Spinal cord (tissue), 10 donors: ENCODE results near the gene METTL15. TPM values are rescaled to one million over a fixed set of nuclear protein-coding genes. Genes with fewer than 3 reads are reported as not detected.

Source experiments
- DNase-seq, 6 donors: peaks; one replicate each; pipeline versions ENCODE4 v3.0.0 to v3.0.0-alpha.2; 2013 to 2015; ENCODE audit warnings: low spot score in 6 of 6, low read depth in 4 of 6
- H3K27ac ChIP-seq: one replicate; pipeline ENCODE4 v1.5.1; 2013; ENCODE audit warnings: low read depth, low read length, control low read depth
- H3K27me3 ChIP-seq: one replicate; pipeline ENCODE4 v1.6.1; 2013; ENCODE audit warnings: low read length; ENCODE audit not compliant: control insufficient read depth, insufficient read depth
- H3K36me3 ChIP-seq: one replicate; pipeline ENCODE4 v1.6.1; 2013; ENCODE audit warnings: low read length; ENCODE audit not compliant: control insufficient read depth, insufficient read depth
- H3K4me1 ChIP-seq: one replicate; pipeline ENCODE4 v1.6.1; 2013; ENCODE audit warnings: low read length; ENCODE audit not compliant: control insufficient read depth, insufficient read depth
- H3K4me3 ChIP-seq: one replicate; pipeline ENCODE4 v1.5.1; 2013; ENCODE audit warnings: low read depth, low read length, control low read depth
- H3K9me3 ChIP-seq: one replicate; pipeline ENCODE4 v1.6.1; 2013; ENCODE audit warnings: low read length; ENCODE audit not compliant: control insufficient read depth, insufficient read depth
- WGBS: methylation state at CpG from one replicate; pipeline ENCODE4 v1.1.5; 2013; ENCODE audit warnings: missing lambda C conversion rate; ENCODE audit not compliant: insufficient coverage; 5-methylcytosine and 5-hydroxymethylcytosine counted together
- polyA plus RNA-seq, 2 donors: library from polyadenylated mRNA; unstranded; fragments of 120-200 nt; gene quantifications; one replicate each; pipeline ENCODE4 v1.2.1, GENCODE V29; 2013; ENCODE audit not compliant: insufficient read length in 2 of 2
- total RNA-seq, 2 donors: library from RNA; depleted of rRNA in 1 of 2; stranded (reverse); fragments of 120-200 nt in 1 of 2; fragments of >200 nt in 1 of 2; gene quantifications; one replicate each; pipeline versions ENCODE4 v1.2.3 to v1.2.4, GENCODE V29; 2013 to 2014
- donor health status: healthy.

METTL15 gene
- total and polyA plus RNA-seq, 4 donors, result 9.8 to 29.7 (median 13.7) TPM

GRCh38 chr11:28227460-28227859 is 119.3 kb downstream of the METTL15 start:
- peaks cover 1% of the 10 kb centered on the region for H3K9me3 ChIP-seq
- H3K27ac ChIP-seq, result no peak overlapping the region
- H3K4me3 ChIP-seq, result no peak overlapping the region
- 91% methylated on average over 1 of the region's 1 CpG for WGBS
- DNase-seq, result no peak
- H3K36me3 ChIP-seq, result no peaks in the 10 kb centered on the region
- H3K27me3 ChIP-seq, result no peaks in the 10 kb centered on the region
- no peaks in the 10 kb centered on the region for H3K4me1 ChIP-seq

- Histone ChIP-seq H3K4me3 (no peak overlapping the region), H3K4me1 (no peaks in the 10 kb centered on the region), H3K9me3 (peaks cover 1% of the 10 kb centered on the region), H3K27ac (no peak overlapping the region), H3K36me3 (no peaks in the 10 kb centered on the region), H3K27me3 (no peaks in the 10 kb centered on the region)
- DNase-seq, result no peak
Observed at GRCh38 chr11:28228196-28228895, 120.2 kb downstream of the METTL15 start.

- no peaks in the 10 kb centered on the region for H3K36me3 ChIP-seq
- no peaks in the 10 kb centered on the region for H3K27me3 ChIP-seq
- no peaks in the 10 kb centered on the region for H3K4me1 ChIP-seq
- no peak overlapping the region for H3K27ac ChIP-seq
- no peak for DNase-seq
- peaks cover 1% of the 10 kb centered on the region for H3K9me3 ChIP-seq
- WGBS, result 94% methylated on average over 2 of the region's 2 CpGs
- H3K4me3 ChIP-seq, result no peak overlapping the region
Observed at GRCh38 chr11:28231475-28231874, 123.3 kb downstream of the METTL15 start.

GRCh38 chr11:28232649-28233048 is 124.5 kb downstream of the METTL15 start:
- H3K4me1 ChIP-seq, result no peaks in the 10 kb centered on the region
- H3K36me3 ChIP-seq, result no peaks in the 10 kb centered on the region
- no CpG with 5 or more reads among the region's 4 CpGs for WGBS
- H3K4me3 ChIP-seq, result no peak overlapping the region
- peaks cover 1% of the 10 kb centered on the region for H3K9me3 ChIP-seq
- no peak overlapping the region for H3K27ac ChIP-seq
- DNase-seq, result no peak
- H3K27me3 ChIP-seq, result no peaks in the 10 kb centered on the region

GRCh38 chr11:28241760-28242159 is 133.6 kb downstream of the METTL15 start:
- Histone ChIP-seq H3K27me3 (no peaks in the 10 kb centered on the region), H3K9me3 (no peaks in the 10 kb centered on the region), H3K4me1 (no peaks in the 10 kb centered on the region), H3K27ac (no peak overlapping the region), H3K4me3 (no peak overlapping the region), H3K36me3 (no peaks in the 10 kb centered on the region)
- no peak for DNase-seq

GRCh38 chr11:28242596-28242995 is 134.4 kb downstream of the METTL15 start:
- H3K36me3 ChIP-seq, result no peaks in the 10 kb centered on the region
- WGBS, result no CpG with 5 or more reads among the region's 4 CpGs
- no peak for DNase-seq
- H3K9me3 ChIP-seq, result no peaks in the 10 kb centered on the region
- no peaks in the 10 kb centered on the region for H3K27me3 ChIP-seq
- H3K4me3 ChIP-seq, result no peak overlapping the region
- no peak overlapping the region for H3K27ac ChIP-seq
- no peaks in the 10 kb centered on the region for H3K4me1 ChIP-seq

- Histone ChIP-seq H3K27me3 (no peaks in the 10 kb centered on the region), H3K27ac (no peak overlapping the region), H3K4me1 (no peaks in the 10 kb centered on the region), H3K36me3 (no peaks in the 10 kb centered on the region), H3K9me3 (no peaks in the 10 kb centered on the region), H3K4me3 (no peak overlapping the region)
- WGBS, result no CpG with 5 or more reads among the region's 2 CpGs
- no peak for DNase-seq
Observed at GRCh38 chr11:28243061-28243460, 134.9 kb downstream of the METTL15 start.

GRCh38 chr11:28243581-28243980 is 135.4 kb downstream of the METTL15 start:
- WGBS, result no CpG with 5 or more reads among the region's 2 CpGs
- no peak overlapping the region for H3K27ac ChIP-seq

GRCh38 chr11:28245131-28245530 is 136.9 kb downstream of the METTL15 start:
- WGBS, result no CpG with 5 or more reads among the region's 2 CpGs

More at GRCh38 chr11:28243581-28243980, 135.4 kb downstream of the METTL15 start:
- H3K9me3 ChIP-seq, result no peaks in the 10 kb centered on the region
- no peaks in the 10 kb centered on the region for H3K4me1 ChIP-seq
- DNase-seq, result no peak
- no peaks in the 10 kb centered on the region for H3K36me3 ChIP-seq
- H3K4me3 ChIP-seq, result no peak overlapping the region
- H3K27me3 ChIP-seq, result no peaks in the 10 kb centered on the region

GRCh38 chr11:28250192-28250591 is 142.0 kb downstream of the METTL15 start:
- Histone ChIP-seq H3K4me1 (no peaks in the 10 kb centered on the region), H3K9me3 (peaks cover 2% of the 10 kb centered on the region), H3K4me3 (no peak overlapping the region), H3K36me3 (no peaks in the 10 kb centered on the region), H3K27me3 (no peaks in the 10 kb centered on the region), H3K27ac (no peak overlapping the region)
- no peak for DNase-seq

More at GRCh38 chr11:28245131-28245530, 136.9 kb downstream of the METTL15 start:
- Histone ChIP-seq H3K27me3 (no peaks in the 10 kb centered on the region), H3K36me3 (no peaks in the 10 kb centered on the region), H3K4me1 (no peaks in the 10 kb centered on the region), H3K4me3 (no peak overlapping the region), H3K27ac (no peak overlapping the region), H3K9me3 (no peaks in the 10 kb centered on the region)
- DNase-seq, result no peak
